DND-41 (cell line): ENCODE data around the gene GATB.

Experiments used
- ATAC-seq: fragments of 200-7000 bp; cut with Tn5 transposase; 3 replicates; pipeline ENCODE4 v1.9.1; 2021; ENCODE audit warnings: low read depth; ENCODE audit not compliant: insufficient read depth
- DNase-seq: peaks from one replicate; pipeline ENCODE4 v3.0.0-alpha.2; 2020
- H2AFZ ChIP-seq: 2 replicates; pipeline ENCODE4 v1.6.0; 2012; ENCODE audit warnings: low read depth, low read length
- H3K27ac ChIP-seq: 2 replicates; pipeline ENCODE4 v1.5.1; 2012; ENCODE audit warnings: low read length, inconsistent platforms
- H3K27me3 ChIP-seq: fragments of 200-600 bp; sonication (generic); 2 replicates; pipeline ENCODE4 v1.6.0; 2012; ENCODE audit warnings: low read length, mild to moderate bottlenecking, inconsistent platforms; ENCODE audit not compliant: insufficient read depth, poor library complexity
- H3K36me3 ChIP-seq: 2 replicates; pipeline ENCODE4 v1.5.1; 2012; ENCODE audit warnings: low read length, inconsistent platforms; ENCODE audit not compliant: insufficient read depth
- H3K4me1 ChIP-seq: 2 replicates; pipeline ENCODE4 v1.5.1; 2012; ENCODE audit warnings: mild to moderate bottlenecking, low read length; ENCODE audit not compliant: insufficient read depth
- H3K4me2 ChIP-seq: 2 replicates; pipeline ENCODE4 v1.6.0; 2012; ENCODE audit warnings: mild to moderate bottlenecking, moderate library complexity, low read length, inconsistent platforms; ENCODE audit not compliant: insufficient read depth
- H3K4me3 ChIP-seq, 2 experiments: fragments of 200-600 bp in 1 of 2; shearing (Covaris generic) in 1 of 2; 2 replicates each; pipeline ENCODE4 v1.5.1; 2012 to 2016; ENCODE audit warnings: inconsistent platforms in 2 of 2, low read length in 2 of 2, mild to moderate bottlenecking in 2 of 2, low read depth in 1 of 2, moderate library complexity in 1 of 2
- H3K79me2 ChIP-seq: 2 replicates; pipeline ENCODE4 v1.6.0; 2012; ENCODE audit warnings: low read length, inconsistent platforms; ENCODE audit not compliant: insufficient read depth
- H3K9ac ChIP-seq: 2 replicates; pipeline ENCODE4 v1.6.0; 2012; ENCODE audit warnings: low read depth, mild to moderate bottlenecking, inconsistent platforms, low read length, moderate library complexity
- H3K9me3 ChIP-seq: 2 replicates; pipeline ENCODE4 v1.5.1; 2012; ENCODE audit warnings: low read length, moderate library complexity, mild to moderate bottlenecking, inconsistent platforms; ENCODE audit not compliant: insufficient read depth, severe bottlenecking
- H4K20me1 ChIP-seq: 2 replicates; pipeline ENCODE4 v1.6.0; 2012; ENCODE audit warnings: low read length; ENCODE audit not compliant: insufficient read depth
- EZH2 ChIP-seq: IDR thresholded peaks from 3 replicates; pipeline ENCODE4 v1.6.1; 2012; ENCODE audit warnings: borderline replicate concordance, low read depth, mild to moderate bottlenecking, moderate library complexity, low read length, inconsistent platforms; ENCODE audit not compliant: severe bottlenecking
- TF ChIP-seq, protein P1 (sequence below): IDR thresholded peaks from 2 replicates; pipeline ENCODE4 v1.5.1; 2012; ENCODE audit warnings: borderline replicate concordance, low read length, moderate library complexity, mild to moderate bottlenecking; ENCODE audit not compliant: poor library complexity, severe bottlenecking; ENCODE audit errors: extremely low read depth

Gene GATB

DNA sequence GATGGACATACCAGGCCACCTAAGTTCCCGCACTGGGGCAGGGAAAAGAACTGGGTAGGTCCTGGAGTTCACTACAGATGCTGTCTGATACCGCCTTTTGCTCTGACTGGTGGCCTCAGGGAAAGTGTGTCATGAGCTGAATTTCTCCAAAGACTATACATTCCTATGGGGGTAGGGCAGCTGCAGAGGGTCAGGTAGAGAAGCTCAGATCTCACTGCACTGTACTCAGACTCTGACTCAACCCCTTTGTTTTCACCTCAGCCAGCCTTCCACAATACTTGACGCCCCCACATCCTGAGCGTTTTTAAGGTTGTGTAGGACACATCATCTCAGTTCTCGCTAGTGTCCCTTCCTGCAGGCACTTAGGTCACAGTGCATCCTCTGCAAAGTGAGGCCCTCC, 7.8 kb downstream of the GATB start:
- Histone ChIP-seq H3K4me2 (no peak overlapping the region), H3K9me3 (no peaks in the 10 kb centered on the region), H3K9ac (no peak overlapping the region), H4K20me1 (no peaks in the 10 kb centered on the region), H3K79me2 (no peaks in the 10 kb centered on the region), H3K27me3 (no peaks in the 10 kb centered on the region), H3K36me3 (peaks cover 15% of the 10 kb centered on the region; the same call in 1 of the 2 replicates), H2AFZ (no peak overlapping the region), H3K4me3 (no peak overlapping the region), H3K27ac (no peak overlapping the region), H3K4me1 (no peaks in the 10 kb centered on the region)
- TF ChIP-seq EZH2 = no peak
- DNase-seq (no peak), ATAC-seq (no peak)

DNA sequence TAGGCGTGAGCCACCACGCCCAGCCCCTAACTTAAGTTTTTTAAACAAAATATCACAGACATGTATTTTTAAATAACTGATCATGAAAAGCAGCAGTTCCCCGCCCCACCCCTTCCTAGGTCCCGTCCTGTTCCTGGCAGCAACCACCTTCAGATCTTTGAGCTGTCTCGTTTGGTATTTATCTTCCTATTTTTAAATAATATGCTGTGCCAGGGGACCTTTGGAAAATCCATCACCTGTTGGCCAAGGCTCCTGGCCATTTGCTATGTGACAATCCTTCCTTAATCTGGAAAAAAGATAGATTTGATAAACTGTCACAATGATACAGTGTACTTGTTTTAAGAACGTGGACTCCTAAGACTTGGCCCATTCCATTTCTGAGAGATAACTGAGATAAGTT, 10.7 kb downstream of the GATB start:
- H3K4me1 ChIP-seq = no peaks in the 10 kb centered on the region
- no peak overlapping the region for H3K4me3 ChIP-seq
- no peak overlapping the region for H2AFZ ChIP-seq
- H3K36me3 ChIP-seq = peaks cover 8% of the 10 kb centered on the region; the same call in 1 of the 2 replicates
- no peaks in the 10 kb centered on the region for H3K27me3 ChIP-seq
- H3K4me2 ChIP-seq = no peak overlapping the region
- no peaks in the 10 kb centered on the region for H3K9me3 ChIP-seq
- no peak for DNase-seq
- TF ChIP-seq, protein P1, sequence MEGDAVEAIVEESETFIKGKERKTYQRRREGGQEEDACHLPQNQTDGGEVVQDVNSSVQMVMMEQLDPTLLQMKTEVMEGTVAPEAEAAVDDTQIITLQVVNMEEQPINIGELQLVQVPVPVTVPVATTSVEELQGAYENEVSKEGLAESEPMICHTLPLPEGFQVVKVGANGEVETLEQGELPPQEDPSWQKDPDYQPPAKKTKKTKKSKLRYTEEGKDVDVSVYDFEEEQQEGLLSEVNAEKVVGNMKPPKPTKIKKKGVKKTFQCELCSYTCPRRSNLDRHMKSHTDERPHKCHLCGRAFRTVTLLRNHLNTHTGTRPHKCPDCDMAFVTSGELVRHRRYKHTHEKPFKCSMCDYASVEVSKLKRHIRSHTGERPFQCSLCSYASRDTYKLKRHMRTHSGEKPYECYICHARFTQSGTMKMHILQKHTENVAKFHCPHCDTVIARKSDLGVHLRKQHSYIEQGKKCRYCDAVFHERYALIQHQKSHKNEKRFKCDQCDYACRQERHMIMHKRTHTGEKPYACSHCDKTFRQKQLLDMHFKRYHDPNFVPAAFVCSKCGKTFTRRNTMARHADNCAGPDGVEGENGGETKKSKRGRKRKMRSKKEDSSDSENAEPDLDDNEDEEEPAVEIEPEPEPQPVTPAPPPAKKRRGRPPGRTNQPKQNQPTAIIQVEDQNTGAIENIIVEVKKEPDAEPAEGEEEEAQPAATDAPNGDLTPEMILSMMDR = no peak
- TF ChIP-seq EZH2 = no peak
- 0 out of 2 replicates have a peak, but pooled peaks cover 2% of the 10 kb centered on the region for H3K79me2 ChIP-seq
- H4K20me1 ChIP-seq = no peaks in the 10 kb centered on the region
- H3K9ac ChIP-seq = no peak overlapping the region
- no peak for ATAC-seq
- H3K27ac ChIP-seq = no peak overlapping the region

DNA sequence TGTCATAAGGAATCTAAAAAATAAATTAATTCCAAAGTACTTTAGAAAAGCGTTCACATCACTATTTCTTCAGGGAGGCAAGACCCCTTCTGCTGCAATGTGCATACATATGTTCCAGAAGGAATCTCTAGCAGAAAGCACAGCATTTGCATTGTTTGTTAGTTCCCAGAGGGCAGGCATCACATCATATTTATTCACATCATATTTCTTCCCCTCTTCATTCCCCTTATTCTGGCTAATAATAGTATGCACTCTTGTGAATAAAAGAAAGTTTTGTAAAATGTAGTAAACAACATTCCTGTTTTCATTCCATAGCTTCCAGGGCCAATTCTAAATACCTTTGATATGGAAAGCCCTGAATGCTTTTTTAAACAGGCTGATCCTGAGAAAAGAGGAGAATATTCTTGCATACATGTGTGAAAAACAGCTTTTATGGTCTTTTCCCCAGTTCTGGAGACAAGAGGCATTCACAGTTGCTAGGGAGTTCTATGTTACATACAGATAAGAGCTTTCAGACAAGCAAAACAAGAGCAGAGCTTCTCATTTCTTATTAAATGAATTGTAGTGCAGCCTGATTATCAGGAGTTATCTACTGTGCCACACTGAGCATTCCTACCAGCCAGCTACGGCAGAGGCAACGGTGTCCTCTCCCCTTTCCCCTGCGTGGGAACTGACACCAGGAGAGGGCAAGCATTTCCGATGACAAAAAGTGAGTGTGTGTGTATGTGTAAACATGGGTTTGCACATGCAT, 15.2 kb downstream of the GATB start:
- no peak overlapping the region for H3K4me2 ChIP-seq
- no peak overlapping the region for H2AFZ ChIP-seq
- no peak for TF ChIP-seq EZH2
- TF ChIP-seq, protein P1 = no peak
- DNase-seq = no peak
- no peaks in the 10 kb centered on the region for H4K20me1 ChIP-seq
- H3K36me3 ChIP-seq = no peaks in the 10 kb centered on the region
- no peaks in the 10 kb centered on the region for H3K9me3 ChIP-seq
- H3K79me2 ChIP-seq = 0 out of 2 replicates have a peak, but pooled peaks cover 2% of the 10 kb centered on the region
- ATAC-seq = no peak
- H3K27ac ChIP-seq = no peak overlapping the region
- H3K9ac ChIP-seq = no peak overlapping the region
- no peak overlapping the region for H3K4me3 ChIP-seq
- H3K27me3 ChIP-seq = no peaks in the 10 kb centered on the region
- H3K4me1 ChIP-seq = no peaks in the 10 kb centered on the region

DNA sequence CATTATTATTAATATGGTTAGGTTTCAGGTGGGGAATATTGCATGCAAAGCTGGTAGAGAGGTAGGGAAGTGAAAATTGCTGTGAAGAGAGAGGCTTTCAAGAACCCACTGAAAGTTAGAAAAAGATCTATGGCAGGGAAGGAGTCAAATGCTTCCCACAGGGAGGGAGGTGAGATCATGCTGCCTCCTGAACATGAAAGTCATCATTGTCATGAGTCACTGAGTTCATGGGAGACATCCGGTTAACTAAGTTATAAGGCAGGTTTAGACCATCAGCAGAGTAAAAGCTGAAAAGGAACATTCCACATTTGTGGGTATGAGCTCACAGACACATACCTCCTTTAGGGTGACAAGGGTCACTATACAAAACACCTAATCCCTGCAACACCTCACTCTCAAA, 16.2 kb downstream of the GATB start:
- TF ChIP-seq, protein P1 = no peak
- no peak for TF ChIP-seq EZH2
- Histone ChIP-seq H3K4me3 (no peak overlapping the region), H3K9ac (no peak overlapping the region), H3K27me3 (no peaks in the 10 kb centered on the region), H3K36me3 (peaks cover 5% of the 10 kb centered on the region; the same call in 1 of the 2 replicates), H3K27ac (no peak overlapping the region), H3K9me3 (no peaks in the 10 kb centered on the region), H2AFZ (no peak overlapping the region), H4K20me1 (no peaks in the 10 kb centered on the region), H3K4me2 (no peak overlapping the region), H3K79me2 (0 out of 2 replicates have a peak, but pooled peaks cover 2% of the 10 kb centered on the region), H3K4me1 (no peaks in the 10 kb centered on the region)
- no peak for ATAC-seq
- no peak for DNase-seq
